GM12801 (cell line): Measurements from ENCODE around the gene SEMA4C.

ENCODE experiments used
- TF ChIP-seq, protein P1 (sequence below): IDR thresholded peaks from one replicate; pipeline ENCODE4 v1.5.1; 2011; ENCODE audit warnings: control low read depth; ENCODE audit not compliant: insufficient read length; ENCODE audit errors: extremely low read depth

The SEMA4C gene

DNA sequence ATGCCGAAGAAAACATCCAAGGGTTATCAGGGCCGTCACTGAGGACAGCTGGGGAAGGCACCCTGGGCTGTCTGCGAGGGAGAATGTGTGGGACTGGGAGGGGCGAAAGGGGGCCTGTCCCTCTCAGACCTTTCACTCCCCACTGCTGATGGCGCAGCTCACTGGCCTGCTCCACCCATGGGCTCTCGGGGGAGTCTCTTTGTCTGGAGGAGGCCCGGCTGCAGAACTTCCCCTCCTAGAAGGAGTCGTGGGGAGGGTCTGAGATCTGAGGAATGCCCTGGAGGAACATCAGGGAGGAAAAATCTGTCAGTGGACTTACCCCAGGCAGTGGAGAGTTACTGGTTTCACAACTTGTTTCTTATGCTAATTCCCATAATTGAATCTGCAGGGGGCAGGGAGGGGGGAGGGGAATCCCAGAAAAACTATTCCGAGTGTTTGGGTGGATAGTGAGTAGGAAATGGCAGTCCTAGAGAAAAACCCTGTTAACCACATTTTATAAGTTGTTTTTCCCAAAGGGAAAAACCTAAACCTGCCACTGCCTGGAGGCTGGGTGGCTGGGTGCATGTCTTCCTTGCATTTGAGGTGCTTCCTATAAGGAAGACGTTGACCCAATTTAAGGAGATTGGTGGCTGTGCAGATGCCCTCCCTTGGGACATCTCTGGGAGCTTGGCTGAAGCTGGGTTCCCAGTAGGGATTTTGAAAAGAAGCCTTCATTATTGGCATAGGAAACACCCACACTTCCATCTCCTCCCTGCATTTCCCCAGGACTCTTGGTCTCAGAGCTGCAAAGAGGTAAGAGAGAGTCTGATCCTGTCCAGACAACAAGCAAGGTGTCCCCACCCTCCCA is 11.7 kb upstream of the SEMA4C start:
- TF ChIP-seq, protein P1, sequence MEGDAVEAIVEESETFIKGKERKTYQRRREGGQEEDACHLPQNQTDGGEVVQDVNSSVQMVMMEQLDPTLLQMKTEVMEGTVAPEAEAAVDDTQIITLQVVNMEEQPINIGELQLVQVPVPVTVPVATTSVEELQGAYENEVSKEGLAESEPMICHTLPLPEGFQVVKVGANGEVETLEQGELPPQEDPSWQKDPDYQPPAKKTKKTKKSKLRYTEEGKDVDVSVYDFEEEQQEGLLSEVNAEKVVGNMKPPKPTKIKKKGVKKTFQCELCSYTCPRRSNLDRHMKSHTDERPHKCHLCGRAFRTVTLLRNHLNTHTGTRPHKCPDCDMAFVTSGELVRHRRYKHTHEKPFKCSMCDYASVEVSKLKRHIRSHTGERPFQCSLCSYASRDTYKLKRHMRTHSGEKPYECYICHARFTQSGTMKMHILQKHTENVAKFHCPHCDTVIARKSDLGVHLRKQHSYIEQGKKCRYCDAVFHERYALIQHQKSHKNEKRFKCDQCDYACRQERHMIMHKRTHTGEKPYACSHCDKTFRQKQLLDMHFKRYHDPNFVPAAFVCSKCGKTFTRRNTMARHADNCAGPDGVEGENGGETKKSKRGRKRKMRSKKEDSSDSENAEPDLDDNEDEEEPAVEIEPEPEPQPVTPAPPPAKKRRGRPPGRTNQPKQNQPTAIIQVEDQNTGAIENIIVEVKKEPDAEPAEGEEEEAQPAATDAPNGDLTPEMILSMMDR: no peak

DNA sequence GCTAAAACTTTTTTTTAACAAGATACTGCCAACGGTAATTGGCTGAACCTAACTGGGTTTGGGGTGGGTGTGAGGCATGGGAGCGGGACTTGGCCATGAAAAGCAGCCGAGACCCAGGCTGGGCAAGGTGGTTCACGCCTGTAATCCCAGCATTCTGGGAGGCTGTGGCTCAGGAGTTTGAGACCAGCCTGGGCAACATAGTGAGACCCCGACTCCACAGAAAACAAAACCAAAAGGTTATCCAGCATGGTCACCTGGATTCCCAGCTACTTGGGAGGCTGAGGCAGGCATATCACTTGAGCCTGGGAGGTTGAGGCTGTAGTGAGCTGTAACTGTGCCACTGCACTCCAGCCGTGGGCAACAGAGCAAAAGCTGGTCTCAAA is 11.0 kb upstream of the SEMA4C start:
- TF ChIP-seq, protein P1: no peak

DNA sequence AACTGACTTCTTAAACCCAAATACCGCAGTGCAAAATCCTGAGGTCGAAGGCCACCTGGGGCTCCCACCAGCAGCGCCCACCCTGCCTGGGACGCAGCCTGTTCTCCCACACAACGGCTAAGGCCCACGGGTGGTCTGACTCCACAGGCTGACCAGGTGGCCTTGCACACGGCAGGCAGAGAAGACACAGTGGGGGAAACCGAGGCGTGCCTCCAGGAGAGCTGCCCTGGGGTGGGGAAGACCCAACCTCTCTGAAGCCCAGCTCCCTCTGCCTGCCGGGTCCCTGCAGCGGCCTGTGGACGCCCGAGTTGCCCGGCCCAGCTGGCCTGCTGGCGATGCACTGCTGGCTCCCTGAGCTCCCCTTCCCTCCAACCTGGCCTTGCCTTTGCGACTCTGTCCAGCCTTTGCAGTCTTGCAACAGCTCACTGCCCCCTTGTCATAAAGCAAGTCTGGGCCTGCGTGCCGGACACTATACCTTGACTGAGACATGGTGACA is 9.7 kb upstream of the SEMA4C start:
- TF ChIP-seq, protein P1: no peak

DNA sequence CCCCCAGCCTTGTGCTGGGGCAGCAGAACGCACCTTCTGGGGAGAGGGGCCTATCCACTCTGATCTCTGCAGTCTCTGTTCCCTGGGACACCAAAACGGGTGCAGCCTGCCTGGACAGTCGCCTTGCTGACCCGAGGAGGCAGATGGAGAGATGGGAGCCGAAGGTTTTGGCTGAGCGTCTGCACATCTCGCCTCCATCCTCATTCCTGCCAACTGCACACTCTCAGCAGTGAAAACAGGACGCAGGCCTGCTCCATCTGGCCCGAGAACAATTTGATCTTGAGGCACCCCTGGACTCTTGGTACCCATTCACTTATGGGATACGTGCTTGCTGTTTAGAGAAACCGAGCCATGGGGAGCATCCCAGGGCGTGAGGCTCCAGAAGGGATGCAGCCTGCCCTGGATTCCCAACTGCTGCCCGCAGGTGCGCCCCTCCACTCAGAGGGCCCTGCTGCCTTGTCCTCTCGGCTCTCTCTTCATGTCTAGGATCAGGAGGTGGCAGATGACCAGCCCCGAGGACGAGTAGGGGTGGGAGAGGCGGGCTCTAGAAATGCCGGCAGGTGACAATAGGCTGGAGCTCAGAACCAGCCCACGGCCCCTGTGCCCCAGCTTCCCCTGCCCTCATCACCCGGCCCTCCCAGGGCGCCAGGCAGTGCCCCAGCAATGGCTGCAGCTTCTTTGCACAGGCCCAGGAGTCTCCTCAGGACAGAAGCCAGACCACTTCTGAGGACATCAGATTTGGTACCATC is 9.1 kb upstream of the SEMA4C start:
- TF ChIP-seq, protein P1: no peak

DNA sequence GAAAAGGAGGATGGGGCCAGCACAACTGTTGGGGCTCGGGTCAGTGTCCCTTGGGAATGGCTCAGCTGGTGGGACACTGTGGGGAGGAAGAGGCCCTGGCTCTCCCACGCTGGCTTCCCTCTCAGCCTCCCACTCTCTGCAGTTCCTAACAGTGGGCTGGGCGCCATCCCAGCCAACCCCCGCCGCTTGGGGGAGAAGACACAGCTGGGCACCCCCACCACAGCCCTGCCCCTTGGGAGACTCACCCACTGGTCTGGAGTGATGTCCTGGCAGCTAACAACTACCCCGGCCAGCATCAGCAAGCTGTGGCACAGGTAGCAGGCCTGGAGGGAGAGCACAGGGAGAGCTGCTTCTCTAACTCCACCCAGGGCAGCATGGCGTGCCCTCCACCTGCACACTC is 8.3 kb upstream of the SEMA4C start:
- TF ChIP-seq, protein P1: no peak

DNA sequence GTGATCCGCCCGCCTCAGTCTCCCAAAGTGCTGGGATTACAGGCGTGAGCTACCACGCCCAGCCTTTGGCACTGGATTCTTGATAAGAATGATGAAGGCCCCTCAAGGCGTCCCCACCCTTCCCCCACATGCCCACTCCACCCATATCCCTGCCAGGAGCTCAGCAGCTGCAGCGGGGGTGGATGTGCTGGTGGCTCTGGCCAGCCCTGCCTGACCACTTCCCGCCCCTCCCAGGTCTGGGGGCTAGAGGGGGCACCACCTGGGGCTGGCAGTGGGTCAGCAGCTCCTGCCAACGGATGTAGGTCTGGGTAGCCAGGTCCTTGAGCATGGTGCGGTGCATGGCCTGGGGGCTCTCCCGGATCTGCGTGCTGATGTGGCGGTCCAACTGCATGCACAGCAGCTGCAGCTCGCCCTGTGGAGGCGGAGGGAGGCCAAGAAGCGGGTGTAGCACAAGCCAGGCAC is 7.8 kb upstream of the SEMA4C start:
- TF ChIP-seq, protein P1: no peak

DNA sequence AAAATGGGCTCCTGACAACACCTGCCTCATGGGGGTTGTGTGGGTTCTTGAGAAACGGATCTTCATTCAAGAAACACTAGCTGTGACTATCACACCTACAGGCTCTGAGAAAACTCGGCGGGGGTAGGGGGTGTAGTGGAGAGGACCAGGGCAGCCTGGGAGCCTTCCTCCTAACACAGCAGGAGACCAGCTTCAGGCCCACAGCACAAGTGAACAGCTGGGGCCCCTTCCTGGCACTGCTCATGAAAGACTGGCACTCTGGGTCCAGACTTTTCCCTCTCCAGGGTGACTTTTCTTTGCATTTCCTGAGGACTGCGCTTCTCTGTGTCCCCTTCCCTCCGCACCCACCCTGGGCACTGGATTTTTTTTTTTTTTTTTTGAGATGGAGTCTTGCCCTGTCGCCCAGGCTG is 7.2 kb upstream of the SEMA4C start:
- TF ChIP-seq, protein P1: no peak
